ENCODE results near the gene SSR4.

DNA sequence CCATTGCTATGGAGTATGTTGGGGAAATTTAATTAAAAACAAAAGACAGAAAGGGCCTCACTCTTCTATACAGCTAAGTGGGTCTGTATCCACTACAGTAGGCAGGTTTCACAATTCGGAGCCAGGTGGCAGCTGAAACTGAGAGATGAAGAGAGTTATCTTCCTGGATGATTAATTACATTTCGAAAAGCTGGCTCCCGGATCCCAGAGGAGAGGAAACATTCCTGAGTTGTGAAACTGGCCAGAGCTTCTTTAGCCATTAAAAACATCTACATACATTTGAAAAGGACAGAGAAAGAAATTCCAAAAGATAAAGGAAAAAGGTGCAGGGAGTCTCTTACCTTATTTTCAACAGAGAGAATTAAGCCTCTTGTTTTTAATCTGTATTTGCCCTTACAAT is 51.4 kb downstream of the SSR4 start:
- TF ChIP-seq, protein P1, sequence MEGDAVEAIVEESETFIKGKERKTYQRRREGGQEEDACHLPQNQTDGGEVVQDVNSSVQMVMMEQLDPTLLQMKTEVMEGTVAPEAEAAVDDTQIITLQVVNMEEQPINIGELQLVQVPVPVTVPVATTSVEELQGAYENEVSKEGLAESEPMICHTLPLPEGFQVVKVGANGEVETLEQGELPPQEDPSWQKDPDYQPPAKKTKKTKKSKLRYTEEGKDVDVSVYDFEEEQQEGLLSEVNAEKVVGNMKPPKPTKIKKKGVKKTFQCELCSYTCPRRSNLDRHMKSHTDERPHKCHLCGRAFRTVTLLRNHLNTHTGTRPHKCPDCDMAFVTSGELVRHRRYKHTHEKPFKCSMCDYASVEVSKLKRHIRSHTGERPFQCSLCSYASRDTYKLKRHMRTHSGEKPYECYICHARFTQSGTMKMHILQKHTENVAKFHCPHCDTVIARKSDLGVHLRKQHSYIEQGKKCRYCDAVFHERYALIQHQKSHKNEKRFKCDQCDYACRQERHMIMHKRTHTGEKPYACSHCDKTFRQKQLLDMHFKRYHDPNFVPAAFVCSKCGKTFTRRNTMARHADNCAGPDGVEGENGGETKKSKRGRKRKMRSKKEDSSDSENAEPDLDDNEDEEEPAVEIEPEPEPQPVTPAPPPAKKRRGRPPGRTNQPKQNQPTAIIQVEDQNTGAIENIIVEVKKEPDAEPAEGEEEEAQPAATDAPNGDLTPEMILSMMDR (IDR thresholded peaks at IDR 0.05): no peak
- no peak for TF ChIP-seq EZH2 (IDR thresholded peaks at IDR 0.05; ENCODE audit: borderline replicate concordance, insufficient read depth, low read depth, low read length, poor library complexity, severe bottlenecking)

Data from B cell (primary cell).